HFFc6 (cell line): ENCODE data around the gene OLFML1. TPM values are rescaled to one million over a fixed set of nuclear protein-coding genes. Genes with fewer than 3 reads are reported as not detected.
A peak's percentile ranks its signal among the peaks of the same experiment; 100 is the strongest.

ENCODE experiments used
- DNase-seq: peaks from one replicate; pipeline ENCODE4 v3.0.0-alpha.2; 2018
- H3K27ac Mint-ChIP-seq: 2 replicates; pipeline ENCODE4 v1.8.0; 2020; ENCODE audit warnings: mild to moderate bottlenecking, mixed read lengths
- H3K27me3 Mint-ChIP-seq: 2 replicates; pipeline ENCODE4 v1.8.0; 2021; ENCODE audit warnings: mild to moderate bottlenecking, moderate library complexity, mixed read lengths; ENCODE audit not compliant: insufficient read depth
- H3K36me3 Mint-ChIP-seq: 2 replicates; pipeline ENCODE4 v1.8.0; 2021; ENCODE audit warnings: low read depth, mixed read lengths
- H3K4me1 Mint-ChIP-seq: 2 replicates; pipeline ENCODE4 v1.8.0; 2020; ENCODE audit warnings: low read depth, mixed read lengths
- H3K4me3 Mint-ChIP-seq: 2 replicates; pipeline ENCODE4 v1.8.0; 2020; ENCODE audit warnings: mild to moderate bottlenecking, moderate library complexity, mixed read lengths
- H3K9me3 Mint-ChIP-seq: 2 replicates; pipeline ENCODE4 v1.8.0; 2020; ENCODE audit warnings: mild to moderate bottlenecking, mixed read lengths
- total RNA-seq, 6 experiments: library from RNA; stranded (reverse); fragmentation: NEBNext Ultra II Directional; extraction: Animal tissue kit (Norgen Biotek cat#: 25700); gene quantifications; 2 replicates in 1 of 6; 3 replicates in 5 of 6; pipeline ENCODE4 v1.2.3, GENCODE V29; 2021
- TF ChIP-seq, protein P1 (sequence below): fragments of 200-600 bp; sonication (generic); IDR thresholded peaks from 2 replicates; pipeline ENCODE4 v1.5.0; 2021; ENCODE audit warnings: antibody characterized with exemption, mild to moderate bottlenecking

Gene OLFML1
- total RNA-seq, 6 experiments from 2014 or later, result 0.20 to 0.43 (median 0.25) TPM; not detected in 3

DNA sequence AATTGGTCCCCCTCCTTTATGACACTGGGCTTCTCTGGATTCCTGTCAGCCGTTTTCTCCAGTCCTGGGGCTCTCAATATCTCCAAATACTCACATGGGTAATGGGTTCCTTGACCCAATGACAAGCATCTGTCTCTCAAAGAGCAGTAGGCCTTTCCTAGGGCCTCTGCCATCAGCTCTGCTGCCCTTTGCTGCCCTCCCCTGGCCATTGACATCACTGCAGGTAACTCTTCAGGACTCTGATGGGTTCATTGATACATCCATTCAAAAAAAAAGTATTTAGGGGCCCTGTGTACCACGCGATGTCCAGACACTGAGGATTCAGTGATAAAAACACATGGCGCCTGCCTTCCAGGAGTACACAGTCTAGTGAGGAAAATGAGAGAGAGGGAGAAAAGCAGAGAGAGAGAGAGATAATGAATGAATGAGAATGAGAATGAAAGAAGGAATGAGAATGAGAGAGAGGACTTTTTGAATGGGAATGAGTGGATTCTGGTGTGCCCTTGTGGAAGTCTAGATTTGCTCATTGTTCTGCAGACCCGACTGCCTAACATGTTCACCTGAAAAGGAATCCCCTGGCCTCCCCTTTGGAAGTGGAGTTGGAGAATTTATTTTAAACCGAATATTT lies 42.6 kb upstream of the OLFML1 start:
- peak; percentile 40 for DNase-seq
- Mint-ChIP-seq H3K4me3 (no peak overlapping the region), H3K36me3 (no peaks in the 10 kb centered on the region), H3K4me1 (peaks cover 13% of the 10 kb centered on the region), H3K27ac (no peak overlapping the region), H3K9me3 (no peaks in the 10 kb centered on the region), H3K27me3 (peaks cover 2% of the 10 kb centered on the region)
- TF ChIP-seq, protein P1, sequence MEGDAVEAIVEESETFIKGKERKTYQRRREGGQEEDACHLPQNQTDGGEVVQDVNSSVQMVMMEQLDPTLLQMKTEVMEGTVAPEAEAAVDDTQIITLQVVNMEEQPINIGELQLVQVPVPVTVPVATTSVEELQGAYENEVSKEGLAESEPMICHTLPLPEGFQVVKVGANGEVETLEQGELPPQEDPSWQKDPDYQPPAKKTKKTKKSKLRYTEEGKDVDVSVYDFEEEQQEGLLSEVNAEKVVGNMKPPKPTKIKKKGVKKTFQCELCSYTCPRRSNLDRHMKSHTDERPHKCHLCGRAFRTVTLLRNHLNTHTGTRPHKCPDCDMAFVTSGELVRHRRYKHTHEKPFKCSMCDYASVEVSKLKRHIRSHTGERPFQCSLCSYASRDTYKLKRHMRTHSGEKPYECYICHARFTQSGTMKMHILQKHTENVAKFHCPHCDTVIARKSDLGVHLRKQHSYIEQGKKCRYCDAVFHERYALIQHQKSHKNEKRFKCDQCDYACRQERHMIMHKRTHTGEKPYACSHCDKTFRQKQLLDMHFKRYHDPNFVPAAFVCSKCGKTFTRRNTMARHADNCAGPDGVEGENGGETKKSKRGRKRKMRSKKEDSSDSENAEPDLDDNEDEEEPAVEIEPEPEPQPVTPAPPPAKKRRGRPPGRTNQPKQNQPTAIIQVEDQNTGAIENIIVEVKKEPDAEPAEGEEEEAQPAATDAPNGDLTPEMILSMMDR, result peak; percentile 90

DNA sequence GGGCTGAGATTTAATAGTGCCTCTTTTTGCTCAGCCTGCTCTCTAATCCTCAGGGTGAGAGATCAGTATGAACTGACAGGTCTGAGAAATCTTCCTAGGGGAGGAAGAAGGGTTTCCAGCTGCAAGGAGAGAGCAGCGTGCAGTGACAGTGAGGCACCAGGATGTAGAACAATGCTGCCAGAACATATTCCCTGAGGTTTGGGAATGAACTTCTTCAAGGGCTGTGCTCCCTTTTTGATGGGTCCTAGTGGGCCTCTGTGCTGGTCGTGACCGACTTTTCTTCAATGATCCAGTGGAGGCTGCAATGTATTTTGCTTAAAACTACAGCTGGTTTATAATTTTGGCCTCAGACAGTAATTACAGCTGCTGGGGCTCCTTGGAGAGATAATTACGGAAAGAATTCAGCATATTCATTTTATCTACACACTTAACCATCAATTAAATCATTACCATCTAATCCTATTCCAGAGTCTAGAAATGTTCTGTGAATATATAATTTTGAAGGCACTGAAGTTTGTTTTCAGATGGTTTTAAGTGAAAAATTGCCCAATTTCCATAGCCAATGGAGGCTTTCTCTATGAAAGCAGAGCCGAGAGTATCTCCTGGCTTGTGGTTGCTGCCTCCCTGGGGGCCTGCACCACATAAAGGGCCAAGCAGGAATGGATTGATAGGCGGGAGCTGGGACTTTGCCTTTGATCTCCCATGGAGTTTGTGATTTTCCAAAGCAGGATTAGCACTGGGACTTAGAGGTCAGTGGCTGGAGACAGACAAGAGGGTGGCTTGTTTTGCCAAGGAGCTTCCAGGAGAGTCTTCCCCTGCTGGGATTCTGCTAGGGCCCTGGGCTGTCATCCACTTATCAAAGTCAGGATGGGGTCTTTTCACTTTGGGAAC lies 41.0 kb upstream of the OLFML1 start:
- Mint-ChIP-seq H3K27ac (no peak overlapping the region), H3K4me3 (no peak overlapping the region), H3K36me3 (no peaks in the 10 kb centered on the region), H3K4me1 (no peaks in the 10 kb centered on the region), H3K27me3 (peaks cover 5% of the 10 kb centered on the region), H3K9me3 (no peaks in the 10 kb centered on the region)
- DNase-seq, result no peak
- TF ChIP-seq, protein P1, result no peak

DNA sequence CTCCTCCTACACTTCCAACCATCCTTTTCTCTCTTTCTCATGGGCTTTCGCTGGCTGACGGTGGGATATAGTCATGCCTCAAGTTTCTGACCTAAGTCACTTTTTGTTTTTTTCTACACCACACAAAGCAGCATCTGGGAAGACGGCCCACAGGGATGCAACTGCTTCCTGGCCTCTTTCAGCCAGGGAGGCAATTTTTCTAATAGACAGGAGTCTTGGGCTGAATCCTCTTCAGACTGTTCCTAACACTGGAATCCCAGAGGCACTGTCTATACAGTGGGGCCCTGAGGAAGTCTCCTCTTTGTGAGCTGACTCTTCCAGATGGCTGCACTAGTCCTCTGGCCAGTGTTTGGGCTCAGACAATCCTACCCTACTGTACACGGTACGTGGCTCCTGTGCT lies 39.7 kb upstream of the OLFML1 start:
- Mint-ChIP-seq H3K36me3 (no peaks in the 10 kb centered on the region), H3K27ac (no peak overlapping the region), H3K4me3 (no peak overlapping the region), H3K4me1 (no peaks in the 10 kb centered on the region), H3K9me3 (no peaks in the 10 kb centered on the region), H3K27me3 (peaks cover 7% of the 10 kb centered on the region)
- no peak for DNase-seq
- TF ChIP-seq, protein P1, result no peak

DNA sequence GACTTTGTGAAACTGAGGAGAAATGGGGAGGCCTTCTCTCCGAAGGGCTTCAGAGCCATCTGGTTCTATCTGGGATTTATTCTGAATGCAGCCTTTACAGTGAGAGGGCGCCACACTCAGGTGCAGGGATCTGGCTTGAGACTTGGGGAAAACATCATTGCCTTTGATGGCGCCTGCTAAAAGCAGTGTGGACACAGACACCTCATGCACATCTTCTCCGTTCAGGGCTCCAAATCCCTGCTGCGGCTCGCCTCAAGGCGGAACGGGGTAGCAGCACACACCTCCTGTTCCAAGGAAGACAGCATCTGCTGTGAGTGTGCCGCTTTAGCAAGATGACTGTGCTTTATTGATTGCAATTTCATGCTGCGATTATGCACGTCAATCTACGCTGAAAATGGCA lies 37.1 kb upstream of the OLFML1 start:
- H3K4me1 Mint-ChIP-seq, result no peaks in the 10 kb centered on the region
- H3K4me3 Mint-ChIP-seq, result no peak overlapping the region
- H3K27me3 Mint-ChIP-seq, result peaks cover 9% of the 10 kb centered on the region
- H3K36me3 Mint-ChIP-seq, result no peaks in the 10 kb centered on the region
- H3K27ac Mint-ChIP-seq, result no peak overlapping the region
- DNase-seq, result no peak
- no peaks in the 10 kb centered on the region for H3K9me3 Mint-ChIP-seq
- TF ChIP-seq, protein P1, result peak; percentile 13; the same call in 1 of the 2 replicates

DNA sequence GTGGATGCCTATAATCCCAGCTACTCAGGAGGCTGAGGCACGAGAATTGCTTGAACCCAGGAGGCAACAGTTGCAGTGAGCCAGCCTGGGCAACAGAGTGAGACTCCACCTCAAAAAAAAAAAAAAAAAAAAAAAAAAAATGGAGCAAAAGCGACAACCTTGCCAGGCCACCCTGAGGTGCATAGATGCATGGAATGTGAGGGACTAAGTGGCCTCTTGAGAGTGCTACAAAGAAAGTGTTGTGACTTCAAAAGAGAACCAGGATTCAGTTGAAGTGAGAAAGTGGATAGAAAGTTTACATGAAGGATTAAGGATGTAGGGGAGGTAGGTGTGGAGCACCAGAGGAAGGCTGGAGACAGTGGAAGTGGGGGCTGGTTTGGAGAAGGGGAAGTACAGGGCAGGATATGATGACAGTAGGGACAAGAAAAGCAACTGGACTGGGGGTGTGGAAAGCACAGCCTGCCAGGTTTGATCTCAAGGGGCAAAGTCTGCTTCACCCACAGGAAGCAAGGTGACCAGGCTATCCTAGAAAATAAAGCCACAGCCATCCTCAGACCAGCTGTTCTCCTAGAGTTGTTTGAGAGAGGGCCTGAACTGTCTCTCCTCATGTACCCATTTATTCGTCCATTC lies 36.0 kb upstream of the OLFML1 start:
- H3K4me3 Mint-ChIP-seq, result no peak overlapping the region
- no peaks in the 10 kb centered on the region for H3K9me3 Mint-ChIP-seq
- no peaks in the 10 kb centered on the region for H3K4me1 Mint-ChIP-seq
- H3K27ac Mint-ChIP-seq, result no peak overlapping the region
- H3K36me3 Mint-ChIP-seq, result no peaks in the 10 kb centered on the region
- DNase-seq, result no peak
- TF ChIP-seq, protein P1, result no peak
- H3K27me3 Mint-ChIP-seq, result peaks cover 10% of the 10 kb centered on the region
